Fibroblast of lung (primary cell): Measurements from ENCODE around the gene PCDHA6. TPM values are rescaled to one million over a fixed set of nuclear protein-coding genes. Genes with fewer than 3 reads are reported as not detected.
"Not testable (repeated sequence)": the region's sequence is repeated elsewhere in the genome, so short reads cannot be mapped to it uniquely, and the experiment has no call there.

Experiments used
- DNase-seq, 2 donors: peaks; one replicate each; pipeline versions ENCODE4 v3.0.0 to v3.0.0-alpha.2; 2010; ENCODE audit warnings: low read depth in 2 of 2
- H2AFZ ChIP-seq: 2 replicates; pipeline ENCODE4 v1.5.1; 2012; ENCODE audit warnings: low read length, control low read depth, inconsistent platforms
- H3K27ac ChIP-seq: 2 replicates; pipeline ENCODE4 v1.5.1; 2011; ENCODE audit warnings: low read length, control low read depth; ENCODE audit not compliant: insufficient read depth
- H3K27me3 ChIP-seq: 2 replicates; pipeline ENCODE4 v1.5.1; 2011; ENCODE audit warnings: mild to moderate bottlenecking, low read length; ENCODE audit not compliant: control insufficient read depth, insufficient read depth
- H3K36me3 ChIP-seq: 2 replicates; pipeline ENCODE4 v1.5.1; 2011; ENCODE audit warnings: low read length; ENCODE audit not compliant: control insufficient read depth, insufficient read depth
- H3K4me1 ChIP-seq: 2 replicates; pipeline ENCODE4 v1.5.1; 2011; ENCODE audit warnings: low read length; ENCODE audit not compliant: control insufficient read depth, insufficient read depth; ENCODE audit errors: extremely low read depth
- H3K4me2 ChIP-seq: 2 replicates; pipeline ENCODE4 v1.5.1; 2011; ENCODE audit warnings: low read length, control low read depth; ENCODE audit not compliant: insufficient read depth; ENCODE audit errors: extremely low read depth
- H3K4me3 ChIP-seq, 4 experiments: fragments of 200-600 bp in 1 of 4; sonication (generic) in 1 of 4; replicated peaks in 1 of 4; 2 replicates each; pipeline ENCODE4 v1.5.1; 2011 to 2016; ENCODE audit warnings: low read length in 4 of 4, low read depth in 3 of 4, mild to moderate bottlenecking in 3 of 4, control low read depth in 2 of 4, inconsistent platforms in 1 of 4, mixed read lengths in 1 of 4; ENCODE audit not compliant: insufficient read depth in 1 of 4; ENCODE audit errors: control extremely low read depth in 1 of 4
- H3K79me2 ChIP-seq: 2 replicates; pipeline ENCODE4 v1.5.1; 2012; ENCODE audit warnings: mild to moderate bottlenecking, low read length, inconsistent platforms; ENCODE audit not compliant: control insufficient read depth, insufficient read depth
- H3K9ac ChIP-seq: 2 replicates; pipeline ENCODE4 v1.5.1; 2011; ENCODE audit warnings: mild to moderate bottlenecking, low read length, control low read depth; ENCODE audit not compliant: insufficient read depth
- H3K9me3 ChIP-seq: 2 replicates; pipeline ENCODE4 v1.5.1; 2012; ENCODE audit warnings: low read depth, low read length; ENCODE audit not compliant: control insufficient read depth, insufficient read depth
- H4K20me1 ChIP-seq: 2 replicates; pipeline ENCODE4 v1.5.1; 2011; ENCODE audit warnings: low read length; ENCODE audit not compliant: control insufficient read depth, insufficient read depth; ENCODE audit errors: extremely low read depth
- EZH2 ChIP-seq: IDR thresholded peaks from 2 replicates; pipeline ENCODE4 v1.5.1; 2012; ENCODE audit warnings: low read length, control low read depth, mild to moderate bottlenecking; ENCODE audit errors: missing control alignments
- polyA plus RNA-seq, 2 donors: library from polyadenylated mRNA; depleted of rRNA in 1 of 2; stranded (reverse) in 1 of 2; unstranded in 1 of 2; fragments of >200 nt; gene quantifications; 2 replicates each; pipeline ENCODE4 v1.2.1, GENCODE V29; 2011 to 2012; ENCODE audit warnings: missing spikeins in 1 of 2
- total RNA-seq: library from RNA; depleted of rRNA; stranded (reverse); fragments of >200 nt; gene quantifications from 2 replicates; pipeline ENCODE4 v1.2.1, GENCODE V29; 2014
- TF ChIP-seq, protein P1 (sequence below), 2 donors: IDR thresholded peaks in 1 of 2; conservative IDR thresholded peaks in 1 of 2; 1 replicate in 1 of 2; 2 replicates in 1 of 2; pipeline ENCODE4 v1.5.1; 2011 to 2012; ENCODE audit warnings: low read length in 2 of 2, control low read depth in 1 of 2, inconsistent platforms in 1 of 2, low read depth in 1 of 2, mild to moderate bottlenecking in 1 of 2

PCDHA6 gene
- total and polyA plus RNA-seq, 2 donors (not counting 1 experiment from before 2014, with no cell fraction given) = 2.8 to 3.6 TPM

DNA sequence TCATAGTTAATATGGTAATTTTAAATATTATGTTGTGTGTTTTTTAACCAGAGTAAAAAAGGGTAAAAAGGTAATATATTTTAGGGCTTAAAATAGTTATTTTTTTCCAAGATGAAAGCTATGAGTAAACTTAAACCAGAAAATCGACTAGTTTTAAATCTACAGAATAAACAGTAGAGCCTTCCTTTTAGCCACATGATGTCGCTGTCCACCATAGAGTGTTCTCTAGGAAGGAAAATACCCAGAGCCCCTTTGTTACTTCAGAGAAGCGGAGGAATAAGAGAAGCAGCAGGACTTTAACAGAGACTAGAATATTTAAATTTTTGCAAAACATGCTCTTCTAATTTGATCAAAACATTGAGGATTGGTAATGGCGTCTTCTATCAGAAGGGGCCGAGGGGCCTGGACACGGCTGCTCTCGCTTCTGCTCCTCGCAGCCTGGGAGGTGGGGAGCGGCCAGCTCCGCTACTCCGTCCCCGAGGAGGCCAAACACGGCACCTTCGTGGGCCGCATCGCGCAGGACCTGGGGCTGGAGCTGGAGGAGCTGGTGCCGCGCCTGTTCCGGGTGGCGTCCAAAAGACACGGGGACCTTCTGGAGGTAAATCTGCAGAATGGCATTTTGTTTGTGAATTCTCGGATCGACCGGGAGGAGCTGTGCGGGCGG lies 33.0 kb upstream of the PCDHA6 start, which contains the start of gene PCDHA2:
PCDHA2 (plus strand) TSS at position 258 of the 664 bp plus-strand sequence.
- TF ChIP-seq, protein P1, sequence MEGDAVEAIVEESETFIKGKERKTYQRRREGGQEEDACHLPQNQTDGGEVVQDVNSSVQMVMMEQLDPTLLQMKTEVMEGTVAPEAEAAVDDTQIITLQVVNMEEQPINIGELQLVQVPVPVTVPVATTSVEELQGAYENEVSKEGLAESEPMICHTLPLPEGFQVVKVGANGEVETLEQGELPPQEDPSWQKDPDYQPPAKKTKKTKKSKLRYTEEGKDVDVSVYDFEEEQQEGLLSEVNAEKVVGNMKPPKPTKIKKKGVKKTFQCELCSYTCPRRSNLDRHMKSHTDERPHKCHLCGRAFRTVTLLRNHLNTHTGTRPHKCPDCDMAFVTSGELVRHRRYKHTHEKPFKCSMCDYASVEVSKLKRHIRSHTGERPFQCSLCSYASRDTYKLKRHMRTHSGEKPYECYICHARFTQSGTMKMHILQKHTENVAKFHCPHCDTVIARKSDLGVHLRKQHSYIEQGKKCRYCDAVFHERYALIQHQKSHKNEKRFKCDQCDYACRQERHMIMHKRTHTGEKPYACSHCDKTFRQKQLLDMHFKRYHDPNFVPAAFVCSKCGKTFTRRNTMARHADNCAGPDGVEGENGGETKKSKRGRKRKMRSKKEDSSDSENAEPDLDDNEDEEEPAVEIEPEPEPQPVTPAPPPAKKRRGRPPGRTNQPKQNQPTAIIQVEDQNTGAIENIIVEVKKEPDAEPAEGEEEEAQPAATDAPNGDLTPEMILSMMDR (conservative IDR thresholded peaks at IDR 0.05 in 1 of 2, IDR thresholded peaks at IDR 0.05 in 1 of 2; ENCODE audit: low read depth in 1 of 2, low read length in 2 of 2) = peak in 1 of 2 donors; percentile 6
- no peak for TF ChIP-seq EZH2
- no peak within 1 kb of the TSS for H3K9ac ChIP-seq
- peak within 1 kb of the TSS in 2 of 4 experiments; percentile 7 to 23 for H3K4me3 ChIP-seq
- H3K27ac ChIP-seq = no peak within 1 kb of the TSS
- H3K27me3 ChIP-seq = no peaks in the 10 kb centered on the region
- no peaks in the 10 kb centered on the region for H3K9me3 ChIP-seq
- no peak within 1 kb of the TSS for H2AFZ ChIP-seq
- H4K20me1 ChIP-seq = no peaks in the 10 kb centered on the region
- no peak within 1 kb of the TSS for H3K4me2 ChIP-seq
- H3K79me2 ChIP-seq = no peaks in the 10 kb centered on the region
- no peaks in the 10 kb centered on the region for H3K4me1 ChIP-seq
- peak in 1 of 2 donors; percentile 5 for DNase-seq
- no peaks in the 10 kb centered on the region for H3K36me3 ChIP-seq

DNA sequence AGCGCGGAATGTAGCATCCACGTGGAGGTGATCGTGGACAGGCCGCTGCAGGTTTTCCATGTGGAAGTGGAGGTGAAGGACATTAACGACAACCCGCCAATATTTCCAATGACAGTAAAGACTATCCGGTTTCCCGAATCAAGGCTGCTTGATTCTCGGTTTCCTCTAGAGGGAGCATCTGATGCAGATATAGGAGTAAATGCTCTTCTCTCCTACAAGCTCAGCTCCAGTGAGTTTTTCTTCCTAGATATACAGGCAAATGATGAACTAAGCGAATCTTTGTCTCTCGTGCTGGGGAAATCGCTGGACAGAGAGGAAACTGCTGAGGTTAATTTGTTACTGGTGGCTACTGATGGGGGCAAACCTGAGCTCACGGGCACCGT lies 32.5 kb upstream of the PCDHA6 start:
- Histone ChIP-seq H3K79me2 (no peaks in the 10 kb centered on the region), H3K27ac (no peak overlapping the region), H3K27me3 (no peaks in the 10 kb centered on the region), H3K4me1 (no peaks in the 10 kb centered on the region), H3K4me2 (no peak overlapping the region), H3K9me3 (no peaks in the 10 kb centered on the region), H2AFZ (no peak overlapping the region), H3K36me3 (no peaks in the 10 kb centered on the region), H3K9ac (no peak overlapping the region), H4K20me1 (no peaks in the 10 kb centered on the region), H3K4me3 (peak overlapping the region in 1 of 4 experiments; percentile 7)
- TF ChIP-seq, protein P1 (conservative IDR thresholded peaks at IDR 0.05 in 1 of 2, IDR thresholded peaks at IDR 0.05 in 1 of 2; ENCODE audit: low read depth in 1 of 2, low read length in 2 of 2) = no peak
- TF ChIP-seq EZH2 = no peak
- no peak for DNase-seq

DNA sequence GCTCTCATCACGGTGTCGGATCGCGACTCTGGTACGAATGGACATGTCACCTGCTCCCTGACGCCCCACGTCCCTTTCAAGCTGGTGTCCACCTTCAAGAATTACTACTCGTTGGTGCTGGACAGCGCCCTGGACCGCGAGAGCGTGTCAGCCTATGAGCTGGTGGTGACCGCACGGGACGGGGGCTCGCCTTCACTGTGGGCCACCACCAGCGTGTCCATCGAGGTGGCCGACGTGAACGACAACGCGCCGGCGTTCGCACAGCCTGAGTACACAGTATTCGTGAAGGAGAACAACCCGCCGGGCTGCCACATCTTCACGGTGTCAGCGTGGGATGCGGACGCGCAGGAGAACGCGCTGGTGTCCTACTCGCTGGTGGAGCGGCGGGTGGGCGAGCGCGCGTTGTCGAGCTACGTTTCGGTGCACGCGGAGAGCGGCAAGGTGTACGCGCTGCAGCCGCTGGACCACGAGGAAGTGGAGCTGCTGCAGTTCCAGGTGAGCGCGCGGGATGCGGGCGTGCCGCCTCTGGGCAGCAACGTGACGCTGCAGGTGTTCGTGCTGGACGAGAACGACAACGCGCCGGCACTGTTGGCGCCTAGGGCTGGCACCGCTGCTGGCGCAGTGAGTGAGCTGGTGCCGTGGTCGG lies 31.6 kb upstream of the PCDHA6 start:
- not testable (repeated sequence) for H3K27ac ChIP-seq, H3K79me2 ChIP-seq, H3K9me3 ChIP-seq, H3K4me3 ChIP-seq, H3K9ac ChIP-seq, H3K36me3 ChIP-seq, H4K20me1 ChIP-seq, H3K27me3 ChIP-seq, DNase-seq, H2AFZ ChIP-seq, H3K4me1 ChIP-seq, H3K4me2 ChIP-seq
